ENCODE measurements around the gene PNPLA2.

Gene PNPLA2

DNA sequence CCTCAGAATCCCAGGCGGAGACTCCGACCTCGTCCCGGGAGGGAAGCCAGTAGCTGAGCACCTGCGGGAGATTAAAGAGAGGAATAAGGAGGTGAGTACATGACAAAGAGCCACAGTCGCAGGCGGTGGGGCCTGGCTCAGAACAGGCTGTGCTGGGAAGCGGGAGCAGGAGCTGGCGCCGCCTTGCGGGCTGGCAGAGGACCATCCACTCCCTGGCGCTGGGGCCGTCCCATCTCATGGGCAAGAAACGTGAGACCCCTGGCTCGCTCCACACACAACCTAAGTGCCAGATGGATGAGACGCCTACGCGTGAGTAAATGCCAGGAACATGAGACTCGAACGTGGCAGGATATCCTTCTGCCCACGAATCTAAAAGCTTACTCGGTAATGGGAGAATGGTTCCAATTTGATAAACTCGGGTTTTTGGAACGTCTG is 35.1 kb upstream of the PNPLA2 start:
- in situ Hi-C loops (cut with MboI; ENCODE audit: low sequenced_read_pairs): no loop called here

DNA sequence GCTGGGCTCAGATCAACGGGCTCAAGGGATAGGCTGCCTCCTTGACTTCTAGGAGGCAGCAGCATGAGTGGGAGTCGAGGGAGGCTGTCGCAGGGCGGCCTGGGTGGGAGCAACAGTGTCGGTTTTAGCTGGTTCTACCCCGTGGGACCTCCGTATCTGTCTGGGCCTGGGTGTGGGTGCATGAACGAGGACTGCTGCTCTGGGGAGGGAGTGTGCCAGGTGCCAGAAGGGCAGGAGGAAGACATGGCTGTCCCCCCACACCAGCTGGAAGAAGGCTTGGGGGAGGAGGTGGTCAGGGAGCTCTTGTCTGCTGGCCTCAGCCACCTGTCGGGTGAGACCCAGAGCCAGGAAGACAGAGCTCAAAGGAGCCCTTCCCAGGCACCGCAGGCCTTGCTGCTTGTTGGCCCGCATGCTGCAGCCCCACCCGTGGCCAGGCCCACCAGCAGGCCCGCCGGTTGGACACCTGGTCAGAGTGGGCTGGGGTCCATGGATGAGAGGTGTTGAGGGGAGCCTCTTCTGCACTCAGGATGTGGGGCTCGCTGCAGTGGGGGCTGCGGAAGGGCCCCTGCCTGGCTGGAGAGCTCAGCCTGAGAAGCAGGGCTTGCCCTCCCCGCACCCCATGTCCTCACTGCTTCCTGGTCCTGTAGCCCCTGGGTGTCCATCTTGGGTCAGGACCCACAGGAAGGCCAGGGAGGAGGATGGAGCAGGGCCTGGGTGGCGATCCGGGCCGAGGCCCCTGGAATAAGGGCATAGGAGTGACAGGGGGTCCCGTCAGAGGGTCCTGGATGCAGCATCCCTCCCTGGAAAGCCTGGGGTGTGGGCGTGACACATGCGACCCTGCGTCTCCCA is 32.3 kb upstream of the PNPLA2 start:
- in situ Hi-C loops (cut with MboI; ENCODE audit: low sequenced_read_pairs): no loop called here

DNA sequence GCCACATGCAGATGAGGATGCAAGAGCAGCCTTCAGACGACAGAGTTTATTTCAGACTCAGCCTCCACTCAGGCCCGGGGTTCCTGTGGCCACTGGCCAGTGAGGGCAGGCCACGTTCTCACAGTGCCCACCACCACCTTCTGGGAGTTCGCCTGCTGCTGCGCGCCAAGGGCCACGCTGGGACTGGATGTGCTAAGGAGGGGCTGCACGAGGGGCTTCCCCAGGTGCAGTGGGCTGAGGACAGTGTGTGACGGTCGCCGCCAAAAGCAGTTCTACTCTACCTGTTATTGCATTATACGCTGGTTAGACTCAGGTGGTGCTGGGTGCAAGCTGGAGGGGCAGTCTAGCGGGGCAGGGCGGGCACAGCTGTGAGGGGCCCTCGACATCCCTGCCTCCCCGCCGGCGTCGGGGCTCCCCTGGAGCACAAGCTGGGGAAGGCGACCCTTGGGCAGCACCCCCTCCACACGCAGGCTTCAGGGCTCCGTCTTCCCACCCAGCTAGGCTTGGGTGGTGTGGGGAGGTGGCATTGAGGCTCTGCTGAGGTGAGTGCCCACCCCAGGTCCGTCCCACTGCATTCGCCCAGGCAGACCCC is 31.5 kb upstream of the PNPLA2 start:
- in situ Hi-C loops (cut with MboI; ENCODE audit: low sequenced_read_pairs): no loop called here

DNA sequence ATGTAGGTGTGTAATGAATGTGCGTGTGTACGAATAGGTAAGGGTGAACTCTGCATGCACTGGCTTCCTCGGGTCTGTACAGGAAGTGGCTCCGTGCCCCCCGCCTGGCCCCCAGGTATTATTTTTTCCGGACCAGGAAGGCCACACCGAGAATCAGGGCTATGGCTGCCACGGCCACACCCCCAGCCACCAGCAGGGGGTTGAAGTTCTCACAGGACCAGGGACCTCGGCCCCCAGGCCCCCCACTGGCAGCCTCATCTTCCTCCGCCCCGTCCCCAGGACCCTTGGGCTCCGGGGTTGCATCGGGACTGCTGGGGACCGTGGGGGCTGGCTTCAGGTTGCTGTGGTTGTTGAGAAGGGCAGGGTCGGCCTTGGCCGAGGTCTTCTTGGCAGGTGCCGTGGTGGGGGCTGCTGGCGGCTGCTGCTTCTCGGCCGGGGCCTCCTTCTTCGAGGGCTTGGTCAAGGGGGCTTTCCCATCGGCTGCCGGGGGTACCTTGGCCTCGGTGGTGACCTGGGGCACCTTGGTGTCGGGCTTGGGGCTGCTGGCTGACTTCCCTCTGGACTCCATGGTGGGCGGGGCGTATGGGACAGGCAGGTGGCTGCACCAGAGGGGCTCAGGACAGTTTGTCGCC is 30.6 kb upstream of the PNPLA2 start:
- in situ Hi-C loops (cut with MboI; ENCODE audit: low sequenced_read_pairs): no loop called here

DNA sequence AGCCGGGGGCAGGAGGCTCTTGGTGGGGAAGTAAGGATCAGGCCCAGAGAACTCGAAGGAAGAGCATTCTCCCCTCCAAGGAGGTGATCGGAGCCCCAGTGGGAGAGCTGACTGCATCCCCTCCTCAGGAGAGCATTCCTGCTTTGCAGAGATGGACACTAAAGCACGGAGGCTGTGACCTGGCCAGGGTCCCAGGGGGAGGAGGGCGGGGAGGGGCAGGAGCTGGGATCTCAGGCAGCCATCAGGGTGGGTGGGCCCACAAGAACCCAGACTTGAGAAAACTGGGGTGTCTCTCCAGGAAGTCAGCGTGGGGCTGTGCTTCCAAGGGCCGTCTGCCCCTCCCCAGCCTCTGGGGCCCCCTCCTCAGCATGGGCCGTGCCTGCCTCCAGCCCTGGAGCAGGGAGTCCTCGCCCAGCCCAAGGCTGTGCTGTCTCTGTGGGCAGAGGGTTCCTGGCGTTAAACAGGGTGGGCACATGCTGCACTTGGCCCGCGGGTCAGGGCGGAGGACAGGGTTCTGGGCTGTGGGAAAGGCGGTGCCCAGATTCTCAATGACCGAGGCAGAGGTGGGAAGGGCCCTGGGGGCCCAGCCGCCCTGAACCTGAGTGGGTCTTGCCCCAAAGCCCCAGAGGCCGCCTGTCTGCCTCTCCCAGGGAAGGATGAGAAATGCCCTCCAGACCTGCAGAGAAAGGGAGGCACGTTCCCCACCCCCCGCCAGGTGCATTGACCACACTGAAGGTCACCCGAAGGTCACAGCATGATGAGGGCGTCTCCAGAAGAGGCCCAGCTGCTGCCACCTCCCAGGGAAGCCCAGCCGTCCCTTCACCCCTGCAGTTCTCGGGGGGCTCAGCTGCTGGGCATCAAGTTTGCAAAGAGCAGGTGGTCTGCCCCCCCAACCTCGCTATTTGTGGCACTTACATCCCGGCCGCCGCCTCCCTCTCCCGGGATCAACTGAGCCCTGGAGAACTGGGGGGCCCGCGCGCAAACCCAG is 29.5 kb upstream of the PNPLA2 start:
- in situ Hi-C loops (cut with MboI; ENCODE audit: low sequenced_read_pairs): no loop called here

DNA sequence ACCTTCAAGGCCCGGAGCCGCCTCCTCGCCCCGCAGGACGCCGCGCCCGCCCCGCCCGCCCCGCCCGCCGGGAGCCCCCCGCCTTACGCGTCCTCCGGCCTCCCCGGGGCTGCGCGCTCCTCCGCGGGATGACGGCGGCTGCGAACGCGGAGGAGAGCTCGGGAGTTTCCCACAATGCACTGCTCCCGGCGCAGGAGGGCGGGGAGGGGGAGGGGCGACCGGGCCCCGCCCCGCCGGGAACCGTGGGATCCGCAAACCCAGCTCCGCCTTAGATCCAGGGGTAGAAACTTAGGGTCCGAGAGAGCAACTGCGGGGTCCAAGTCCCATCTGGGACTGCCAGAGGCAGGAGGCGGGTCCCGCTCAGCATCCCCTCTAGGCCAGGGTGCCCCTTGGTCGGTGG is 28.8 kb upstream of the PNPLA2 start, which contains the start of gene CEND1:
Gene CEND1 (minus strand): TSS at position 148 of the 400 bp plus-strand sequence. CDS start 1,514 bp downstream, outside the sequence.
- in situ Hi-C loops (cut with MboI; ENCODE audit: low sequenced_read_pairs): no loop called here

DNA sequence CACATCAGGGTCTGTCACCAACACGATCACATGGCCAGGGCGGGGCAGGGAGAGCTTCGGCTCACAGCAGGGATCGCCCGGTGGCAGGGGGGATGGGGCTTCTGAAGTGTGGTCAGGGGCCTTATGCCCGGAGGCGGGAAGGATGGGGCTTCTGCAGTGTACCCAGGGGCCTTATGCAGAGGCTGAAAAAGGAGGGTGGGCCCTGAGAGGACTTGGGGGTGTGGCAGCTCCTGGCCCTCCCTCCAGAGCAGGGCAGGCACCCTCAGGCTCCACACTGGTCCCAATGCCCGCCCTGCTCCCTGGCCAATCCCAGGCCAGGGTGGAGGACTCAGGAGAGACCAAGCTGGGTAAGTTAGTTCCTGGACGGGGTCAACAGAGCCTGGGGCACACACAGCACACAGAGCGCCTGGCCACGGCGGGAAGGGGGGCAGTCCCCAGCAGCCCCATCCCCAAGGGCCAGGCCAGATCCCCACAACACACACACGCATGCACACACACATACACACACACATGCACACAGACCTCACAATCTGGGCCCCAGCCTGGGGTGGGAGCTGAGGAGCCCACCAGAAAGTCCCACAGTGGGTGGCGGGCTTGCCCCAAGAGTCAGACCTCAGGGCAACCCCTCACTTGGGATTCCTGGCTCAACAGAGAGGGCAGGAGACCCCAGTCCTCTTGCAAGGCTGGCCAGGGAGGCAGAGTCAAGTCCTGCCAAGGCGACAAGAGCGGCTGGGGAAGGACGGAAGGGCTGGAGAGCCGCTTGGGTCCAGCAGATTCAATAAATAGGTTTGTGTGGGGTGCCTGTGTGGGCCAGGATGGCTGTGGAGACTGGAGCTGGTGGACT is 27.8 kb upstream of the PNPLA2 start:
- in situ Hi-C loops (cut with MboI; ENCODE audit: low sequenced_read_pairs): no loop called here

DNA sequence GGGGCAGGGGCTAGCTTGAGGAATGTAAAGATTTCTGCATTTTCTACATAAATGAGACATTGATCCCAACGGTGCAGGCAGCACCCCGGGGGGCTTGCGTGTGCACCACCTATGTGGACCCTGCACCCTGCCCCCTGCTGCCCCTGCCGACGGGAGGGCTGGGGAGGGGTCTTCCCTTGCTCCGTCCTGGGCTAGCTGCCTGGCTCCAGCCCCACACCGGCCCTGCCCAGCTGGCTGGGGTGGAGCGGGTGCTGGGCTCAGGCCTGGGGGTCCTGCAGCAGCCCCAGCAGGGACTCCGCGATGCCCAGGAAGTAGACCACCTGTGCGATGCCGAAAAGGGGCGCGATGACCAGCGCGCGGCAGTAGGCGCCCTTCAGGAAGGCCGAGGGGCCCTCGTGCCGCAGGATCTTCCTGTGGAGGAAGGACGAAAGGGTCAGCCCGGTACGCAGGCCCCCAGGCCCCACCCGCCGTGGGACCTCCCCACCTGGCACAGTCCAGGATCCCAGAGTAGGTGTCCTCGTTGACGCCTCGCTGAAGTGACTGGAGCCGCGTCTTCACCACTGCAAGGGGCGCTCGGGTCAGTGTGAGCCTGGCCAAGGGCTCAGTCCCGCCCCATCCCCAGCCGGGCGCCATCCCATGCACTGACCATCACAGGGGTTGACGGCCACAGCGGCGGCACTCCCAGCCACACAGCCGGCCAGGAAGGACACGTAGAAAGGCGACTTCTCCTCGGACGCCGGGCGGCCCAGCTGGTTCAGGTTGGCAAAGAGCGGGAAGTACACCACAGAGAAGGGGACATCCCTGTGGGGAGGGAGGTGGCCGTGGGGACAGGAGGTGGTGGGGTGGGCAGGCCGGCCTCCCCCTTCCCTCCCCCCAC is 26.8 kb upstream of the PNPLA2 start:
- in situ Hi-C loops (cut with MboI; ENCODE audit: low sequenced_read_pairs): no loop called here

DNA sequence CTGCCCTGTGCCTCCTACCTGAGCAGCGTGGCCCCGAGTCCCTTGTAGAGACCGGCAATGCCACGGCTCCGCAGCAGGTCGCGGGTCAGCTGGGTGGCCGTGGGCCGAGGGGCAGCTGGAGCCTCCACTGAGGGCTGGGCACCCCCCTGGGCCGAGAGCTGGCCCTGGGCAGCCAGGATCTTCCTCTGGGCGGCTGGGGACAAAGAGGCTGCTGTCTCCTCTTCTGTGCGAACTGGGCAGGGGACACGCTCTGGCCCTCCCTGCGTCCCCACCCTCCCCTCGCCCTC is 26.2 kb upstream of the PNPLA2 start:
- in situ Hi-C loops (cut with MboI; ENCODE audit: low sequenced_read_pairs): no loop called here

DNA sequence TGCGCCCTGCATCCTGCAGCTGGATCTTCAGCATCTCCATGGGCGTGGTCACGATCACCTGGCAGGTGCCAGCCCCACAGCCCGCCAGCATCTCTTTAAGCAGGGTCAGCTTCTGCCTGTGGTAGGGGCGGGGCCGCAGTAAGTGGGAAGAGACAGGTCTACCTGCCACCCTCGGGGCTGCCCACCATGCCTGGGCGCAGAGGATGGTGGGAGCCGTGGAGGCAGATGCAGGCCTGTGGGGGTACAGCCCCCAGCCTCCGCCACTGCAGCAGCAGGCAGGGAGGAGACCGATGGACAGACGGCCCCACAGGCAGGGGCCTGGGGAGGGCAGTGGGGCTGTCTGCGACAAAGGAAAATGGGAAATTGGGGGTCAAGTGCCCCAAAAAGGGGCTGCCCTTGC is 25.8 kb upstream of the PNPLA2 start:
- in situ Hi-C loops (cut with MboI; ENCODE audit: low sequenced_read_pairs): no loop called here

DNA sequence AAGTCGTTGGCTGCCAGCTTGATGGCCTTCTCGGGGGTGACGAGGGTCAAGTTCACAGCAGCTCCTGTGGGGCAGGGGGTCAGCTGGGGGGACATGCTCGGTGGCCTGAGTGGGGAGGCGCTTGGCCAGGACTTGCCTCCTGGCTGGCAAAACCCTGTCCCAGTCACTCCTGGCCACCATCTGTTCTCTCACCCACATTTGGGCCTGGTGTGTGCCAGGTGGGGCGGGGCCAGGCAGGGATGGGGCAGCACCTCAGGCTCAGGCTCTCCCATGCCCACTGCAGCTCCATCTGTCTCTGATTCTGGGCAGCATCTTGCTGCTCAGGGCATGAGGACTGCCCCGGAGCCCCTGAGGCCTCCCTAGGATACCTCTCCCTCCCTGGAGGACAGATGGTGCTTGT is 25.2 kb upstream of the PNPLA2 start:
- in situ Hi-C loops (cut with MboI; ENCODE audit: low sequenced_read_pairs): no loop called here

DNA sequence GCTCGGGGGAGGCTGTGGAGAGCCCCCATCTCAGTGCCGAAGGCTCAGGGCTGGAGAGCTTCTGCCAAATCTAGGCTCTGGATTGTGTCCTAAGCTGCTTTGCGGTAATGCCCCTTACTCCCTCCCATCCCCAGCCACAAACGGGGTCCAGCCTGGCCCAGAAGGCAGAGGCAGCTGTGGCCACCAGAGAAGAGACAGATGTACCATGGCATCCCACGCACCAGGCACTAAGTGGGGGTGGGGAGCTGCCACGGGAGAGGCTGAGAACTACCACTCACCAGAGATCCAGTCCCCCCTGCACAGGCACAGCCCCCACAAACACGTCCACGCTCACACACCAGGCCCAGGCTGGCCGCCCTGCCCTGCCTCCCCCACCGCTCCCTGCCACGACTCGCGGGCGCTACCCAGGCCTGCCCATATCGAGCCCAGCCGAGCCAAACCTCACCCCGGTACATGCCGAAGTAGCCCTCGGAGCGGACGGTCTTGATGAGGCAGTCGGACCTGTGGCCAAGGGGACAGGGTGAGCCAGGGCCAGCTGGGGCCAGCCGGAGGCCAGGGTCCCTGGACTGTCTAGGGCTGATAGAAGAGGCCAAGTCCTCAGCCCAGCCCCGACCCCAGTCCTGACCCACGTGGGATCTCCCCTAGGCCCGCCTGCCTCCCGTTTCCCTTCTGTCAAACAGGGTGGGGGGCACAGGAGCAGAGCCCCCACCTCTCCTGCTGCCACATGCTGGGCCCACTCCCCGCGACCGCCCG is 24.5 kb upstream of the PNPLA2 start:
- in situ Hi-C loops (cut with MboI; ENCODE audit: low sequenced_read_pairs): no loop called here

DNA sequence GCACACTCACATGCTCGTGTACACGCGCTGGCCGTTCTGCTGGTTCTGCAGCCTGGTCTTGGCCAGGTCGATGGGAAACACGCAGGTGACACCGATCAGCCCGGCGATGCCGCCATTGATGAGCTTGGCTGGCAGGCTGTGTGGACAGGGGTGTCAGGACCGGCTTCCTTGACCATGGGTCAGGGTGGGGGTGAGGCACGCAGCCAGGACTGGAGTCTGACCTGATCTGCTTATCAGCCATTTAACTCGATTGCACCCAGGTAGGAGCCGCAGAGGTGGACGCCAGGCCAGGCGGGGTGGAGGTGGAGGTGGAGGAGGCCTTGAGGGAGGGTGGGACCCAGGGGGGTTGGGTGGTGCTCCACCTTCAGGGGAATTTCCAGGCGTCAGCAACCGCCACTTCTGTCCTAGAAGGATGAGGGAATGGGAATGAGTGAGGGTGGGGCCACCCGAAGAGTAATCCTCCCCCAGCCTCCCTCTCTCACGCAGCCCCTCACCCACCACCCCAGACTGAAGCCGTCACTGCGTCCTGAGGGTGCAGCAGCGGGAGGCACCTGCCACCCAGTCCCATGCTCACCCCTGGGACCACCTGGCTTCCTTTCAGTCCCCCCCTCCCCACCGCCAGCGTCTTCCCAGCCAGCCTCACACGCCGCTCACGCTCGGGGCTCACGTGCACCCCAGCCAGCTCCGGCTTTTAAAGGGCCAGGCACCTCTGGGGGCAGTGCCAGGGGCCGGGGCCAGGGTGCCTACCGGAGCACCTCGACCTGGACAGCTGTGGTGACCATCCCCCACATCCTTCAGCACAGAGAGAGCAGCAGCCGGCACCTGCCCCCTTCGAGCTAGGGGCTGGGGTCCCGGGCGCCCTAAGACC is 23.7 kb upstream of the PNPLA2 start:
- in situ Hi-C loops (cut with MboI; ENCODE audit: low sequenced_read_pairs): no loop called here

DNA sequence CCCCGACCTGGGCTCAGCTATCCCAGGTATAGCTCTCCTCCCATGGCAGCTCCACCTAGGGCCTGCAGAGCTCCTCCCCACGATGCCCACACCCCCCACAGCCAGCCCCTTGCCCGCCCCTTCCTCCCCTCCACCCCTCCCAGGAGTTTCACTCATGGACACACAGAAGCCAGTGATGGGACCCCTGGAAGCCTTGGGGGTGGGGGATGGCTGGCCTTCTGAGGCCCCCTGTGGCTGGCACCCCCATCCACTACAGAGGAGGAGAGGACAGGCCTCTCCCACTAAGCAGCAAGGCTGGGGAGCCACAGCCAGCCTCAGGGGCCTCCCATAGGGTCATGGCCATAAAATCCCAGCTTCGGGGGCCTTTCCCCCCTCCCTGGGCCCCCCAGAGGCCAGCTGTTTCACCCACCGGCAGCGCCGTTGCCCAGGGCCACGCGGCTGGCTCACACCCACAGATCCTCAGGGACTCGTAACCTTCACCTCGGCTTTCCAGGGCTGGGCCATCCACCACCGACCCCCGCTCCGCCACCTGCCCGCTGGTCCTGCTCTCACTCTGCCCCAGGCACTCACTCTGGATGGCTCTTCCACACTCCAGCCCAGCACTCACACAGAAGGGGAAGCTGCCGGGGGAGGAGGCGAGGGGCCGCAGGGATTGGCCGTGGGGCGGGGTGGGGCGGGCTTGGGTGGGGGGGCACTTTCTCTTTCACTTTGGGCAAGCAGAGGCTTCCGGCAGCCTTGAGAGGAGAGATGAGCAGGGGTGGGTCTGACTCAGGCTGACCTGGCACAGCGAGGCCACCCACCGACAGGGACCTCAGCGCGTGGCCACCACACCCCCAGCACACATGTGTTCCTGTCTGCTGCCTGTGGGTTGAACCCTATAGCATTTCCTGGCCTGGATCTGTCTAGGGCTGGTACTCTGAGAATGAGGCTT is 22.8 kb upstream of the PNPLA2 start:
- in situ Hi-C loops (cut with MboI; ENCODE audit: low sequenced_read_pairs): no loop called here

DNA sequence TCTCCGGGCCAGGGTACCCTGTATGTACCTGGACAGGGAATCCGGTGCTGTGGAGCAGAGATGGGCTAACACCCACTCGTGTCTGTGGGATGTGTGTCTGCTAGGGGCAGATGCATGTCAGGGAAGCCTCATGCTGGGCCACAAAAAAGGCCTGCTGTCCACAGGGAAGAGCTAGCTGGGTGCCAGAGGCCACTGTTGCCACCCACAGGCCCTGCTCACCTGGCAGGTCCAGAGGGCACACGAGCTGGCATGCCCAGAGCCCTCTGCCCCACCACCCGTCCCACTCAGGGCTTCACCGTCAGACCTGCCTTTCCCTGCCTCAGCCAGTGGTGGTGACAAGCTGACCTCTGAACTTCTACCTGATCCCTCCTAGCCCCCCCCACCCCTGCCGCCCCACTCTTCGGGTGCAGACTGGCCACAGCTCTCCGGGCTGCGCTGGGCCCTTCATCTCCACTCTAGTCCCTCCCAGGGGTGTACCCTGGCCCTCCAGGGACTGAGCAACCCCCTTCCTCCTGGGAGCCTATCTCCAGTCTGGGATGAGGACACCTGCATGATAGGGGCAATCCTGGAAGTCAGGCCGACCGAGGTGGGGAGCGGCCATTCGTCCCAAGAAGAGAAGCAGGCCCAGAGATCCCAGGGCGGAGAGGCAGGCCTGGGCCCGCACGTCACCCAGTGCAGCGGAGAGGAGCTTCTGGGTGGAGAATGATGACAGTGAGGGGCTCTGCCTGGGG is 22.0 kb upstream of the PNPLA2 start:
- in situ Hi-C loops (cut with MboI; ENCODE audit: low sequenced_read_pairs): no loop called here
